ENCODE data around the gene SIRT7.
"Not testable (repeated sequence)": the region's sequence is repeated elsewhere in the genome, so short reads cannot be mapped to it uniquely, and the experiment has no call there.

SIRT7 gene

DNA sequence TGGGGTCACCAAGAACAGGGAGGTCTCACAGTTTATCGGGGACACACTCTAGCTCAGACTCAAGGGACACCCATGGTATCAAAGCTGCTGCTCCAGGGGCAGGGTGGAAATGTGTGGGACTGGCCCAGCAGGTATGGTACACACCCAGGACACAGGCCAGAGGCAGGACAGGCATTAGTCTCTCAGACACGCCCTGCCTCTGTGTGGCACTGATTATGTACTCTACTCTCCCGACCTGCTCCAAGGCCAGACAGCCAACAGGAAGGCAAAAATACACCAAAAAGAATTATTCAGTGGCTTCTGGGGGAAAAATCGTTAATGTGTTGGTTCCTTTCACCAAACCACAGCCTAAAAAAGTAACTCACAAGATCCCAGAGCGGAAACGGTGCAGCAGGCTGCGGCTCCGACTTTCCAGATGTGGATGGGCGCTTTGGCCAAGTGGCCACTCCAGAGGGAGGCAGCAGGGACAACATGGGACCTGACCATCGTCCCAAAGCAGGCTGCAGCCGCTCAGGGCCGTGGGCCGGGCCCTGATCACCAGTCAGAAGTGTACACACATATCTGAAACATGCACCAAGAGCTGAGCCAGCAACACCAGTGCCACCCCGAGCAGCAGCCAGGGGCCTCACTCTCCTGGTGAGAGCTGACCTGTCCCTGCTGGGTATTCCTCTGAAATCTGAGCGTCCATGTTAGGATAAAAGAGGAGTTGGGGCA, 1.0 kb upstream of the SIRT7 start:
- no peak for DNase-seq

- not testable (repeated sequence) for DNase-seq
Observed at GRCh38 chr17:81918333-81918669, 325 bp upstream of the SIRT7 start.

- no peak for DNase-seq
Observed at GRCh38 chr17:81916234-81917001, 1.6 kb downstream of the SIRT7 start.

DNA sequence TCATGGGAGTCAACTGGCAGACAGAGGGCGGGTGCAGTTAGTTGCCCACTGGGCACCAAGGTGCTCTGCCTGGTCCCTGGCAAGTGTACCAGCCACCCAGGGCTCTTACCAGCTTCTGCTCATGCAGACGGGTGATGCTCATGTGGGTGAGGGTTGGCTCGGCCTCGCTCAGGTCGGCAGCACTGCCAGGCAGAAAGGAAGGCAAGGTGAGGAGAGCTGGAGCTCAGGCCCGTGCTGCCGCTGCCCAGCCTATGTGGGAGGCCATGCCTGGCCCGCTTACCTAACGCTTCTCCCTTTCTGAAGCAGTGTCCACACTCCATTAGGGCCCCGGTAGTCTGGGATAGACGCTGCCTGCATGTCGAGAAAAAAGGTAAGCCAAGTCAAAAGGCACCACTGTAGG, 2.6 kb downstream of the SIRT7 start:
- no peak for DNase-seq

- DNase-seq = no peak
Observed at GRCh38 chr17:81914103-81914850, 3.7 kb downstream of the SIRT7 start.

- no peak for DNase-seq
Observed at GRCh38 chr17:81913394-81914102, 4.4 kb downstream of the SIRT7 start.

- no peak for DNase-seq
Observed at GRCh38 chr17:81912441-81913309, 5.3 kb downstream of the SIRT7 start.

GRCh38 chr17:81911969-81912368, 6.0 kb downstream of the SIRT7 start:
- no peak for DNase-seq

DNA sequence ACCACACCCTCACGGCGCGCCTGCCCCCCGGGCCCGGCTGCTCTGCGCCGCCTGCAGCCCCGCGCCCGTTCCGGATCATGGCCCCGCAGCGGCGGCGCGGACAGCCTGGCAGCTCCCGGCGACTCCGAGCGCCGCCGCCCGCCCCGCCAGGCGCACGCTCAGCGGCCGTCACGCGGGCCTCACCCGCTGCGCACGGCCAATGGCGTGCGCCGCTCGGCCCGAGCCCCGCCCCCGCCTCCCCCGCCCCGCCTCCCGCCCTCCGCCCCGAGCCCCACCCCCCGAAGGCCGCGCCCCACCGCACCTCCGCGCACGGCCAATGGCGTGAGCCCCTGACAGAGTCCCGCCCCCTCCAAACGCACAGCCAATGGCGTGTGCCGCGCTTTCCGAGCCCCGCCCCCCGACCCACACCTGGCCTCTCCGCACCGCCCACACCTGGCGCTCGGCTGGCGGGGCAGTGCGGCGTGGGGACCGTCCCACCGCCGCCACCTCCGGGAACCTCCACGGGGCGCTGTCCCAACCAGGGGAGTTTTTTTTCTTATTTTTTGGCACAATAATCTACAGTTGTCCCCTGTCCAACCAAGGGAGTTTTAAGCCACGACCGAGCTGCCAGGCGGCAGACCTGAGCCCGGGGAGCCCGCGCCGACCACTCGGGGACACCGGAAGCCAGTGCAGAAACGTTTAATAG, 6.6 kb downstream of the SIRT7 start, which contains the start of gene PCYT2:
TSS of gene PCYT2 (minus strand) at position 123 of the 685 bp plus-strand sequence. CDS start at position 79, 44 bp downstream.
- peak; percentile 93 to 95 for DNase-seq

- no peak for DNase-seq
Observed at GRCh38 chr17:81910840-81911276, 7.1 kb downstream of the SIRT7 start.

DNA sequence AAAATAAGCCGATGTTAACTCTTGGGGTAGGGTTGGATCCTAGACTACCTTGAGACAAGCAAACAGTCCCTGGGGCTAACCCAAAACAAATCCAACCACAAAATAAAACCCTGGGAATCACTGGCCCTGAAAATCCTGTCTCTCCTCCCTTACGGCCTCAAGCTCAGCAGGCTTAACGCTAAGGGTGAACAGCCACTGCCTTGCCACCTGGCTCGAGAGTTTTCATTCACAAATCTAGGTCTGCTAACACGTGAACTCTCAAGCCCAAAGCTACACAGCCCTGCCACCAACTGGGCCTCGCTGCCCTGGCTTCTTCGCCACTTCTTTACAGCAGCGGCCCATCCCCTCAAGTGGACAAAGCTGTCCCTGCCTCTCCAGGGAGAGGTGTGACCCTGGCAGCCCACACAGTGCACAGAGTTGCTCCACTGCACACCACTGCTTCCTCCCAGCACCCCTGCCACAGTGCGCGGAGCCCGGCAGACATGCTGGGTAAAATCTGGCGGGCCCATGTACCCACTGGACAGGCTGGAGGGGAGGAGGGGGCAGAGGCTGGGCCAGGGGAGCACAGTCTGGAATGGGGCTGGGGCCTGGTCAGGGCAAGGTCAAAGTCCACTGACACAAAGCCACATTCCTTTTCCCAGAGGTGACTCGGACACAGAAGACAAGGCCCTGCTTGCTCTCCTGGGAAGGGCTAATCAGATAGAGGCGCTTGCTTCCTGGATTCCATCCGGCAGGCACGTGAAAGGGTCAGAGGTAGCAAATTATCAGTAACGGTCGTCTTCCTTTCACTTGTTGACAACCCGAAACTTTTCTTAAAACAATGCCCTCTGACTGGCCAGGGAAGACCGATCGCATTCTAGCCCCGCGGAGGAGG, 7.8 kb downstream of the SIRT7 start:
- no peak for DNase-seq

GRCh38 chr17:81909231-81909630, 8.7 kb downstream of the SIRT7 start:
- DNase-seq = no peak

DNA sequence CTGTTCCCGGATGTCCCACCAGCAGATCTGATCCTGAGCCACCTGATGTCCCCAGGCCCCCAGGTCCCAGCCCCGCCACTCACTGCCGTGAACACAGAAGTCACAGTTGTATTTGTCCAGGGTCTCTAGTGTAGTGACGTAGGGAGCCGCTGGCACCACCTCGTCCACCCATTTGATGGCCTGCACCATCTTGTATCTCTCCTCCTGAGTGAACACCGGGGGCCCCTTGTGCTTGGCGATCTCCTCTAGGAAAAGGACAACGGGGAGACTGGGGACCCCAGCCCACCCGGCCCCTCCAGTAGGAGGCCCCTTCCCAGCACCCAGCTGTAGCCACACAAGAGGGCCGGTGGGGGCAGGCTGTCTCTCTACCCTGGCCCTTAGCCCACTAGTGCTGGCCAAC, 9.2 kb downstream of the SIRT7 start:
- no peak for DNase-seq

DNA sequence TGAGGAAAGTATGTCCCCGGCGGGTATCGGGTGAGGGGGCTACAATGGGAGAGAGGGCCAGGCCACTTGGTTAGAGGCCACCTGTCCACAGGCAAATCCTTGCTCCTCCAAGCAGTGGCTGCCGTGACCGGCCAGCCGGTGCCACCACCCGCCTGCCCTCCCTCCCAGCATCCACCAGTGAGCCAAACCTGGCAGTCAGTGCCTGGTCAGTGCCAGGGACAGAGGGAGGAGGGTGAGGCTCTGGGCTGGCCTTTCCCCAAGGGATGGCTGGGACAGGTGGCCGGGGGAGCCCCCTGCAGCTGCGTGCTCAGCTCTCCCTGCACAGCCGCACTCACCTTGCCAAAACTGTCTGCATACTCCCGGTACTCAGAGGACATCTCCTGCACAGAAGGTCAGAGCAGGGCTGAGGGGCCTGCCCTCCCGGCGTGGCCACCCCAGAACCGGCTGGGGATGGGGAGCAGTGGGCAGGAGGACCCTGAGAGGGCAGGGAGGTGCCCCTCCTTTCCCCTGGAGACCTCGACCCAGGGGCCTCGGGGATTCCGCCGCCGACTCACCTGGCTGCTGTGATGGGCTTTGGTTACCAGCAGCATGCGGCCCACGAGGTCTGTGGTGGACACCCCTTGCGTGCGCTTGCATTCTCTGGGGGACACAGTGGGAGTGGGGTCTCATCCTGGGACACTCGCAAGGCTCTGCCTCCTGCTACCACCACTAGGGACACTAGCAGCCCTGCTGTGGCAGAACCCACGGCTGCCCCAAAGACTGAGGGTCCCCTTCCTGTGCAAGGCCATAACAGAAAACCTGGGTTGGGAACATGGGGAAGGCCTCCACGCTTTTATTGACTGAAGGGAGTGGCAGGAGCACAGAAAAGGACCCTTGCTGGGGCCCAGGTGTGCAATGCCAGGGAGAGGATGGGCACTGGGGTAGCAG, 10.5 kb downstream of the SIRT7 start:
- no peak for DNase-seq

- no peak for DNase-seq
Observed at GRCh38 chr17:81906476-81907218, 11.3 kb downstream of the SIRT7 start.

GRCh38 chr17:81905993-81906392, 12.0 kb downstream of the SIRT7 start:
- DNase-seq = no peak

- DNase-seq = no peak
Observed at GRCh38 chr17:81905424-81905875, 12.5 kb downstream of the SIRT7 start.

Measured in CD4-positive, alpha-beta T cell treated with Interleukin-4 for 1 hour (primary cell).